H1 (cell line): ENCODE measurements around the gene ADCK1. TPM values are rescaled to one million over a fixed set of nuclear protein-coding genes. Genes with fewer than 3 reads are reported as not detected.

Source experiments
- ATF2 ChIP-seq: IDR thresholded peaks from 2 replicates; pipeline ENCODE4 v1.6.1; 2012; ENCODE audit warnings: low read length, inconsistent platforms
- ATF3 ChIP-seq: IDR thresholded peaks from 2 replicates; pipeline ENCODE4 v1.6.1; 2011; ENCODE audit warnings: low read depth, mild to moderate bottlenecking, low read length; ENCODE audit not compliant: insufficient read depth
- CHD1 ChIP-seq: IDR thresholded peaks from 2 replicates; pipeline ENCODE4 v1.6.1; 2012; ENCODE audit warnings: low read depth, low read length, improper control_type of control experiment
- CHD2 ChIP-seq: IDR thresholded peaks from 2 replicates; pipeline ENCODE4 v1.6.1; 2012; ENCODE audit warnings: low read length, improper control_type of control experiment
- CREB1 ChIP-seq: IDR thresholded peaks from 2 replicates; pipeline ENCODE4 v1.6.1; 2012; ENCODE audit warnings: inconsistent platforms
- EGR1 ChIP-seq: IDR thresholded peaks from 2 replicates; pipeline ENCODE4 v1.6.1; 2011; ENCODE audit warnings: low read depth, low read length, borderline replicate concordance
- EP300 ChIP-seq, 2 experiments: IDR thresholded peaks; 1 replicate in 1 of 2; 2 replicates in 1 of 2; pipeline ENCODE4 v1.6.1; 2011 to 2012; ENCODE audit warnings: low read depth in 2 of 2, low read length in 2 of 2, mild to moderate bottlenecking in 2 of 2, borderline replicate concordance in 1 of 2, inconsistent platforms in 1 of 2, moderate library complexity in 1 of 2
- EZH2 ChIP-seq: fragments of 200-600 bp; sonication (generic); IDR thresholded peaks from 2 replicates; pipeline ENCODE4 v1.7.1; 2012; ENCODE audit warnings: low read depth, mild to moderate bottlenecking, moderate library complexity, low read length, inconsistent platforms; ENCODE audit not compliant: severe bottlenecking
- KDM4A ChIP-seq: IDR thresholded peaks from one replicate; pipeline ENCODE4 v1.7.1; 2012; ENCODE audit warnings: low read depth, mild to moderate bottlenecking, moderate library complexity, low read length, inconsistent platforms; ENCODE audit not compliant: severe bottlenecking
- MAX ChIP-seq: IDR thresholded peaks from 2 replicates; pipeline ENCODE4 v1.6.1; 2012; ENCODE audit warnings: inconsistent platforms
- SP4 ChIP-seq: IDR thresholded peaks from 2 replicates; pipeline ENCODE4 v1.6.1; 2012; ENCODE audit warnings: low read length, inconsistent platforms
- TAF7 ChIP-seq: optimal IDR thresholded peaks from 2 replicates; pipeline ENCODE3; 2011; ENCODE audit warnings: low read depth, mild to moderate bottlenecking, inconsistent platforms, low read length, moderate library complexity, borderline replicate concordance
- TBP ChIP-seq: IDR thresholded peaks from 2 replicates; pipeline ENCODE4 v1.6.1; 2011; ENCODE audit warnings: low read depth, low read length, improper control_type of control experiment
- polyA plus RNA-seq, 7 experiments: library from polyadenylated mRNA; depleted of rRNA in 3 of 7; stranded (reverse) in 5 of 7; unstranded in 2 of 7; fragments of >200 nt in 5 of 7; fragments of 200-250 nt in 2 of 7; gene quantifications; 1 replicate in 5 of 7; 2 replicates in 1 of 7; 4 replicates in 1 of 7; pipeline versions ENCODE4 v1.2.1 to v1.2.3, GENCODE V29; 2011 to 2013; ENCODE audit warnings: missing spikeins in 2 of 7, mixed read lengths in 2 of 7
- total RNA-seq: library from RNA; stranded (reverse); fragmentation: NEBNext Ultra II Directional; extraction: Animal tissue kit (Norgen Biotek cat#: 25700); gene quantifications from 2 replicates; pipeline ENCODE4 v1.2.1, GENCODE V29; 2021

Gene ADCK1
- total and polyA plus RNA-seq, 2 of the 8 experiments (the other 6 are each of a cell fraction or from before 2014, with no cell fraction given) = 11.0 to 16.8 TPM

- TF ChIP-seq ATF2 = no peak
- TF ChIP-seq EGR1 = no peak
- TF ChIP-seq TAF7 = no peak
- TF ChIP-seq MAX = peak; percentile 76
- TF ChIP-seq EZH2 = no peak
- TF ChIP-seq CHD2 = no peak
- peak; percentile 89 for TF ChIP-seq KDM4A
- 0 out of 2 replicates have a peak, but pooled peaks have one; percentile 14 for TF ChIP-seq TBP
- TF ChIP-seq SP4 = no peak
- no peak for TF ChIP-seq CHD1
- no peak for TF ChIP-seq ATF3
- no peak for TF ChIP-seq CREB1
- no peak for TF ChIP-seq EP300 (IDR thresholded peaks at IDR 0.05; ENCODE audit: borderline replicate concordance in 1 of 2, low read depth in 2 of 2, low read length in 2 of 2)
Observed at GRCh38 chr14:77980475-77981321, 180.8 kb downstream of the ADCK1 start (continued).
